WI38 (cell line): ENCODE measurements around the gene POP4.

Experiments
- H3K4me3 ChIP-seq: 2 replicates; pipeline ENCODE4 v1.5.1; 2011; ENCODE audit warnings: low read depth, mild to moderate bottlenecking, control low read depth, low read length
- CTCF ChIP-seq: IDR thresholded peaks from 2 replicates; pipeline ENCODE4 v1.5.1; 2012; ENCODE audit warnings: low read depth, mild to moderate bottlenecking, control low read depth, low read length

POP4 gene

GRCh38 chr19:29564574-29565005 is 41.5 kb upstream of the POP4 start:
- no peak for TF ChIP-seq CTCF
- H3K4me3 ChIP-seq = no peak overlapping the region

GRCh38 chr19:29565171-29565570 is 40.9 kb upstream of the POP4 start:
- no peak for TF ChIP-seq CTCF
- H3K4me3 ChIP-seq = no peak overlapping the region

DNA sequence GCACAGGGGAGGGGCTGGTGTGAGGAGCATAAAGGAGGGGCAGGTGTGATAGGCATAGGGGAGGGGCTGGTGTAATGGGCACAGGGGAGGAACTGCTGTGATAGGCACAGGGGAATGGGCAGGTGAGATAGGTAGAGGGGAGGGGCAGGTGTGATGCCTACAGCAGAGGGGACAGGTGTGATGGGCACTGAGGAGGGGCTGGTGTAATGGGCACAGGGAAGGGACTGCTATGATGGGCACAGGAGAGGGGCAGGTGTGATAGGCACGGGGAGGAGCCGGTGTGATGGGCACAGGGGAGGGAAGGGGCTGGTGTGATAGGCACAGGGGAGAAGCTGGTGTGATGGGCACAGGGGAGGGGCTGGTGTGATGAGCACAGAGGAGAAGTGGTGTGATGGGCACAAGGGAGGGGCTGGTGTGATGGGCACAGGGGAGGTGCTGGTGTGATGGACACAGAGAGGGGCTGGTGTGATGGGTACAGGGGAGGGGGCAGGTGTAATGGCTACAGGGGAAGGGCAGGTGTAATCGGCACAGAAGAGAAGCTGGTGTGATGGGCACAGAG is 39.5 kb upstream of the POP4 start:
- H3K4me3 ChIP-seq = no peak overlapping the region
- no peak for TF ChIP-seq CTCF

DNA sequence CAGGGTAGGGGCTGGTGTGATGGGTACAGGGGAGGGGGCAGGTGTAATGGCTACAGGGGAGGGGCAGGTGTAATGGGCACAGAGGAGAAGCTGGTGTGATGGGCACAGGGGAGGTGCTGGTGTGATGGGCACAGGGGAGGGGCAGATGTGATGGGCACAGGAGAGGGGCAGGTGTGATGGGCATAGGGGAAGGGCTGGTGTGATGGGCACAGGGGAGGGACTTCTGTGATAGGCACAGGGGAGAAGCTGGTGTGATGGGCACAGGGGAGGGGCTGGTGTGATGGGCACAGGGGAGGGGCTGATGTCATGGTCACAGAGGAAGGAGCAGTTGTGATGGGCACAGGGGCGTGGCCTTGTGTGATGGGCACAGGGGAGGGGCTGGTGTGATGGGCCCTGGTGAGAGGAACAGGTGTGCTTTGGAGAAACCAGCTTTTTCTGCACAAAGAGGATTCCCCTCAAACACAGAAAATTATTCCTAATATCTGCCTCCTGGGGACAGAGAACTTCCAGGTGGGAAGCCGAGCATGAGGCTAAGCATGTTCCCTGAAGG is 38.6 kb upstream of the POP4 start:
- no peak overlapping the region for H3K4me3 ChIP-seq
- no peak for TF ChIP-seq CTCF

DNA sequence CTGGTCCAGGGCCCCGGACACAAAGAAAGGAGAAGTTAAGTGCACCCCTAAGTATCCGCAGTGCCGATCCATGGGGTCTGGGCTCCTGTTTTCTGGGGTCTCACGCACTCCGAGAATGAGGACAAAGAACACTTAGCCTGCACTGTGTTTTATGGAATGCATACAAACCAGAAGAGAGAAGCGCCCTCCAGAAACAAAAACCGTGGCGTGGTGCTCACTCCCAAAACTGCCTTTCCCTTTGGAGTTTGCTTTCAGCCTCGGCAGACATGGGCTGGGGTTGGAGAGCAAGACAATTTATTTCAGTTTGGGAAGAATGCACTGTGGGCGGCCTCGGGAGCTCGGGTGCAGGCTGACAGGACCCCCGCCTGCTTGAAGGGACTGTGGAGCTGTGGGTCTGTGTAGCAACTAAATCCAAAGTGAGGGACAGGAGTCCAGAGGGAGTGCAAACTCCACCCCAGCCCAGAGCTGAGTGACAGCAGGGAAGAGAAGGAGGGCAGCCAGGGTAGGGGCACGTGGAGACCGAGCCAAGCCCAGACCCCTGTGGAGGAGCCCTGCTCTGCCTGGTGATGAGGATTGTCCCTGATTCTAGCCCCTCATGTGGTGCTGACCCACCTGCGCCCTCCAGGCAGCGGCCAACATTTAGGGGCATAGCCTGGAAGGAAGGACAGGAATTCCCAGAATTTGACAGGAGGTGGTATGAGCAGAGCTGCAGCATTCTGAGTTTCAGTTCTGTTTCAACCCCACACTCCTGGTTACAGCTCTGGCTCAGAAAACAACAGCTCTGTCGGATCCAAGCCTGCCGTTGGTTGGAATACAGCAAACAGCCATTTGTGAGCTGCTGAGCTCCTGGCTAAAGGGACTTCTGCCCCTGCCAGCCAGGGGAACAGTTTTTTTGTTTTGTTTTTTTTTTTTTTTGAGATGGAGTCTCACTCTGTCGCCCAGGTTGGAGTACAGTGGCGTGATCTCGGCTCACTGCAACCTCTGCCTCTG is 37.8 kb upstream of the POP4 start:
- TF ChIP-seq CTCF = no peak
- no peak overlapping the region for H3K4me3 ChIP-seq

GRCh38 chr19:29569038-29569911 is 36.8 kb upstream of the POP4 start:
- TF ChIP-seq CTCF = no peak

More at GRCh38 chr19:29569038-29569911, 36.8 kb upstream of the POP4 start:
- no peak overlapping the region for H3K4me3 ChIP-seq
